Endothelial cell of umbilical vein (primary cell): ENCODE data around the gene GADD45G. TPM values are rescaled to one million over a fixed set of nuclear protein-coding genes. Genes with fewer than 3 reads are reported as not detected.

Experiments
- BruUV-seq: library from RNA; stranded (reverse); fragments of 400-500 nt; replicated peaks from 2 replicates; lab custom pipeline; 2021; lab: Mats Ljungman, UMichigan
- CTCF ChIA-PET: fragments of 300-600, 350-600 bp; sonication (Branson Sonifier 250); formaldehyde crosslinking; loops from one replicate; lab custom pipeline; 2021; ENCODE audit warnings: antibody characterized with exemption, inconsistent platforms; lab: Charles Lee
- POLR2A ChIA-PET: fragments of 300-600, 350-600 bp; sonication (Branson Sonifier 250); formaldehyde crosslinking; loops from one replicate; lab custom pipeline; 2021; ENCODE audit warnings: antibody characterized with exemption, inconsistent platforms; lab: Charles Lee
- DNase-seq: peaks from one replicate; pipeline ENCODE4 v3.0.0-alpha.2; 2011; ENCODE audit warnings: low read depth, low spot score
- FAIRE-seq: peaks from 2 replicates; lab custom pipeline; 2011; peaks lifted over from hg19 to GRCh38; lab: Jason Lieb, UNC
- H2AFZ ChIP-seq: 2 replicates; pipeline ENCODE4 v1.6.0; 2012; ENCODE audit warnings: low read depth, low read length, control low read depth, inconsistent platforms
- H3K27ac ChIP-seq: 2 replicates; pipeline ENCODE4 v1.5.1; 2011; ENCODE audit warnings: low read depth, mild to moderate bottlenecking, control low read depth, low read length, moderate library complexity; ENCODE audit not compliant: insufficient read depth
- H3K27me3 ChIP-seq, 2 experiments: 2 replicates each; pipeline versions ENCODE4 v1.6.0 to v1.6.1; 2011; ENCODE audit warnings: low read length in 2 of 2, mixed read lengths in 1 of 2; ENCODE audit not compliant: control insufficient read depth in 2 of 2, insufficient read depth in 2 of 2
- H3K36me3 ChIP-seq, 2 experiments: 2 replicates in 1 of 2; 3 replicates in 1 of 2; pipeline ENCODE4 v1.5.1; 2011; ENCODE audit warnings: low read length in 2 of 2, mild to moderate bottlenecking in 1 of 2, moderate library complexity in 1 of 2; ENCODE audit not compliant: control insufficient read depth in 2 of 2, insufficient read depth in 2 of 2; ENCODE audit errors: extremely low read depth in 1 of 2
- H3K4me1 ChIP-seq: 3 replicates; pipeline ENCODE4 v1.5.1; 2011; ENCODE audit warnings: mild to moderate bottlenecking, low read length; ENCODE audit not compliant: control insufficient read depth, insufficient read depth; ENCODE audit errors: extremely low read depth
- H3K4me2 ChIP-seq: 2 replicates; pipeline ENCODE4 v1.6.1; 2011; ENCODE audit warnings: low read length, control low read depth, mixed read lengths; ENCODE audit not compliant: insufficient read depth
- H3K4me3 ChIP-seq, 3 experiments: fragments of 200-600 bp in 1 of 3; sonication (generic), shearing (Covaris generic) in 1 of 3; replicated peaks in 1 of 3; 2 replicates each; pipeline ENCODE4 v1.5.1; 2011 to 2016; ENCODE audit warnings: control low read depth in 3 of 3, low read length in 3 of 3, mild to moderate bottlenecking in 2 of 3, inconsistent platforms in 1 of 3, low read depth in 1 of 3, moderate library complexity in 1 of 3; ENCODE audit not compliant: insufficient read depth in 1 of 3
- H3K79me2 ChIP-seq: 2 replicates; pipeline ENCODE4 v1.6.0; 2012; ENCODE audit warnings: low read length, inconsistent platforms; ENCODE audit not compliant: control insufficient read depth, insufficient read depth
- H3K9ac ChIP-seq: replicated peaks from 2 replicates; pipeline ENCODE3; 2011; ENCODE audit warnings: low read length, control low read depth; ENCODE audit not compliant: insufficient read depth; ENCODE audit errors: extremely low read depth
- H3K9me1 ChIP-seq: replicated peaks from 3 replicates; pipeline ENCODE4 v1.6.0; 2011; ENCODE audit warnings: mild to moderate bottlenecking, low read length; ENCODE audit not compliant: control insufficient read depth, insufficient read depth; ENCODE audit errors: extremely low read depth
- H3K9me3 ChIP-seq: replicated peaks from 2 replicates; pipeline ENCODE4 v1.5.1; 2012; ENCODE audit warnings: low read length, inconsistent platforms; ENCODE audit not compliant: control insufficient read depth, insufficient read depth
- H4K20me1 ChIP-seq: replicated peaks from 2 replicates; pipeline ENCODE3; 2011; ENCODE audit warnings: mild to moderate bottlenecking, low read length; ENCODE audit not compliant: control insufficient read depth, insufficient read depth; ENCODE audit errors: extremely low read depth
- EZH2 ChIP-seq: IDR thresholded peaks from 2 replicates; pipeline ENCODE4 v1.6.1; 2012; ENCODE audit warnings: borderline replicate concordance, low read depth, mild to moderate bottlenecking, moderate library complexity, low read length, inconsistent platforms; ENCODE audit not compliant: severe bottlenecking
- FOS ChIP-seq: IDR thresholded peaks from 2 replicates; pipeline ENCODE4 v1.6.1; 2011; ENCODE audit warnings: mild to moderate bottlenecking, low read length, moderate library complexity, borderline replicate concordance; ENCODE audit not compliant: insufficient read depth
- GATA2 ChIP-seq: IDR thresholded peaks from 2 replicates; pipeline ENCODE4 v1.7.0; 2011; ENCODE audit warnings: low read depth, mild to moderate bottlenecking, moderate library complexity, mixed read lengths, low read length; ENCODE audit not compliant: insufficient read length, insufficient read depth
- JUN ChIP-seq: IDR thresholded peaks from 2 replicates; pipeline ENCODE4 v1.6.1; 2011; ENCODE audit warnings: borderline replicate concordance, low read depth; ENCODE audit not compliant: insufficient read length, insufficient read depth
- MYC ChIP-seq: IDR thresholded peaks from one replicate; pipeline ENCODE4 v1.6.1; 2011; ENCODE audit warnings: mild to moderate bottlenecking, low read depth, low read length
- POLR2A ChIP-seq: IDR thresholded peaks from 2 replicates; pipeline ENCODE4 v1.6.1; 2012; ENCODE audit warnings: low read depth, mild to moderate bottlenecking, control low read depth, low read length
- POLR2AphosphoS5 ChIP-seq: IDR thresholded peaks from 2 replicates; pipeline ENCODE4 v1.6.1; 2012; ENCODE audit warnings: low read depth, mild to moderate bottlenecking, control low read depth, low read length, moderate library complexity; ENCODE audit not compliant: insufficient read depth
- dilution Hi-C: fragments of 300-500 bp; cut with MboI; formaldehyde crosslinking; loops from one replicate; pipeline ENCODE4 v1.15.0; 2019; ENCODE audit warnings: low sequenced_read_pairs; ENCODE audit not compliant: extremely low pct_ligation_motif_present
- intact Hi-C: fragments of 100-400 bp; cut with micrococcal nuclease; formaldehyde crosslinking; loops from one replicate; pipeline ENCODE4 v1.10.0; 2022
- polyA plus RNA-seq, 4 experiments: library from polyadenylated mRNA; depleted of rRNA in 3 of 4; stranded (reverse) in 3 of 4; unstranded in 1 of 4; fragments of >200 nt; gene quantifications; 2 replicates each; pipeline versions ENCODE4 v1.2.1 to v1.2.3, GENCODE V29; 2011 to 2012; ENCODE audit warnings: missing spikeins in 1 of 4
- total RNA-seq: library from RNA; stranded (reverse); gene quantifications from 2 replicates; pipeline ENCODE4 v1.2.3, GENCODE V29; 2021
- TF ChIP-seq, protein P1 (sequence below): IDR thresholded peaks from 2 replicates; pipeline ENCODE4 v1.6.1; 2011; ENCODE audit not compliant: insufficient read depth, insufficient read length
- TF ChIP-seq, protein P2 (sequence below), 2 donors: IDR thresholded peaks; 1 replicate in 1 of 2; 2 replicates in 1 of 2; pipeline ENCODE4 v1.5.1; 2011; ENCODE audit warnings: low read length in 2 of 2, mild to moderate bottlenecking in 2 of 2, moderate library complexity in 2 of 2, control low read depth in 1 of 2, inconsistent platforms in 1 of 2, low read depth in 1 of 2; ENCODE audit not compliant: insufficient read depth in 1 of 2; ENCODE audit errors: extremely low read depth in 1 of 2

The GADD45G gene
- total and polyA plus RNA-seq, 2 donors (not counting 3 experiments of a cell fraction or from before 2014, with no cell fraction given) = 0.44 to 0.64 TPM

GRCh38 chr9:89592963-89593726 lies 11.7 kb upstream of the GADD45G start:
- no peak for FAIRE-seq
- intact Hi-C loops (loop anchor here (1.0 kb wide), 1 partner anchor 509 kb away; no protein-coding TSS in a partner anchor), dilution Hi-C loops (no loop called here)
- H3K27me3 ChIP-seq = peaks cover 0 to 2% of the 10 kb centered on the region in 2 experiments
- BruUV-seq = no TSS peak
- no peak overlapping the region for H3K27ac ChIP-seq
- ChIA-PET POLR2A (no interaction called here), CTCF (interaction anchor here (0.6 to 3.4 kb wide), 23 partner anchors 9 to 1277 kb away, joined by 3 to 51 read pairs (median 4); partner anchors contain the start of gene GADD45G)
- H3K9me3 ChIP-seq = no peaks in the 10 kb centered on the region
- TF ChIP-seq MYC (no peak), FOS (no peak), JUN (no peak), POLR2A (no peak), POLR2AphosphoS5 (no peak), EZH2 (no peak), GATA2 (no peak)
- TF ChIP-seq, protein P1, sequence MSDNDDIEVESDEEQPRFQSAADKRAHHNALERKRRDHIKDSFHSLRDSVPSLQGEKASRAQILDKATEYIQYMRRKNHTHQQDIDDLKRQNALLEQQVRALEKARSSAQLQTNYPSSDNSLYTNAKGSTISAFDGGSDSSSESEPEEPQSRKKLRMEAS = no peak
- TF ChIP-seq, protein P2, sequence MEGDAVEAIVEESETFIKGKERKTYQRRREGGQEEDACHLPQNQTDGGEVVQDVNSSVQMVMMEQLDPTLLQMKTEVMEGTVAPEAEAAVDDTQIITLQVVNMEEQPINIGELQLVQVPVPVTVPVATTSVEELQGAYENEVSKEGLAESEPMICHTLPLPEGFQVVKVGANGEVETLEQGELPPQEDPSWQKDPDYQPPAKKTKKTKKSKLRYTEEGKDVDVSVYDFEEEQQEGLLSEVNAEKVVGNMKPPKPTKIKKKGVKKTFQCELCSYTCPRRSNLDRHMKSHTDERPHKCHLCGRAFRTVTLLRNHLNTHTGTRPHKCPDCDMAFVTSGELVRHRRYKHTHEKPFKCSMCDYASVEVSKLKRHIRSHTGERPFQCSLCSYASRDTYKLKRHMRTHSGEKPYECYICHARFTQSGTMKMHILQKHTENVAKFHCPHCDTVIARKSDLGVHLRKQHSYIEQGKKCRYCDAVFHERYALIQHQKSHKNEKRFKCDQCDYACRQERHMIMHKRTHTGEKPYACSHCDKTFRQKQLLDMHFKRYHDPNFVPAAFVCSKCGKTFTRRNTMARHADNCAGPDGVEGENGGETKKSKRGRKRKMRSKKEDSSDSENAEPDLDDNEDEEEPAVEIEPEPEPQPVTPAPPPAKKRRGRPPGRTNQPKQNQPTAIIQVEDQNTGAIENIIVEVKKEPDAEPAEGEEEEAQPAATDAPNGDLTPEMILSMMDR (IDR thresholded peaks at IDR 0.05; ENCODE audit: extremely low read depth in 1 of 2, insufficient read depth in 1 of 2, low read depth in 1 of 2, low read length in 2 of 2) = no peak
- no peak overlapping the region for H3K4me2 ChIP-seq
- H3K9me1 ChIP-seq = no peaks in the 10 kb centered on the region
- H3K79me2 ChIP-seq = no peaks in the 10 kb centered on the region
- H4K20me1 ChIP-seq = no peaks in the 10 kb centered on the region
- no peak overlapping the region for H3K4me3 ChIP-seq
- H3K9ac ChIP-seq = no peak overlapping the region
- H3K36me3 ChIP-seq = no peaks in the 10 kb centered on the region
- H2AFZ ChIP-seq = no peak overlapping the region
- H3K4me1 ChIP-seq = no peaks in the 10 kb centered on the region
- no peak for DNase-seq
